Cardiac fibroblast (primary cell): ENCODE data around the gene HES5.
"Not testable (repeated sequence)": the region's sequence is repeated elsewhere in the genome, so short reads cannot be mapped to it uniquely, and the experiment has no call there.

Experiments used
- DNase-seq, 2 donors: peaks; one replicate each; pipeline versions ENCODE4 v3.0.0 to v3.0.0-alpha.2; 2010; ENCODE audit warnings: low read depth in 2 of 2
- H3K4me3 ChIP-seq, 2 donors: replicated peaks in 1 of 2; 1 replicate in 1 of 2; 2 replicates in 1 of 2; pipeline ENCODE4 v1.5.1; 2011; ENCODE audit warnings: low read depth in 2 of 2, low read length in 2 of 2, mild to moderate bottlenecking in 2 of 2, moderate library complexity in 1 of 2
- CTCF ChIP-seq: IDR thresholded peaks from one replicate; pipeline ENCODE4 v1.5.1; 2011; ENCODE audit warnings: low read depth, mild to moderate bottlenecking, low read length, inconsistent platforms

HES5 gene, protein sequence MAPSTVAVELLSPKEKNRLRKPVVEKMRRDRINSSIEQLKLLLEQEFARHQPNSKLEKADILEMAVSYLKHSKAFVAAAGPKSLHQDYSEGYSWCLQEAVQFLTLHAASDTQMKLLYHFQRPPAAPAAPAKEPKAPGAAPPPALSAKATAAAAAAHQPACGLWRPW

GRCh38 chr1:2529784-2530512, at the start of gene HES5:
TSS of gene HES5 (minus strand) at chr1:2530263. CDS start at chr1:2530164, 99 bp downstream.
- no peak within 1 kb of the TSS for H3K4me3 ChIP-seq
- DNase-seq: no peak
- no peak for TF ChIP-seq CTCF

DNA sequence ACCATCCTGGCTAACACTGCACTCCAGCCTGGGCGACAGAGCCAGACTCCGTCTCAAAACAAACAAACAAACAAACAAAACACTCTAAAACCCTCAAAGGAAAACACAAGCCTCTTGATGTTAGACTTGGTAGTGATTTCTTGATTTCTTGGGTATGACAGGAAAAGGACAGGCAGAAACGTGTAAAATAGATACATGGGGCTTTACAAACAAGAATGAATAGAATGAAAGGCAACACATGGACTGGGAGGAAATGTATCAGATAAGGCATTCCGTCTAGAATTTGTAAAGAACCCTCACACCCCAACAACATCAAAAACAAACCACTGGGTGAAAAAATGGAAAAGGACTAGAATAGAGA, 48.7 kb upstream of the HES5 start:
- DNase-seq: no peak
- no peak for TF ChIP-seq CTCF
- H3K4me3 ChIP-seq: no peak overlapping the region

DNA sequence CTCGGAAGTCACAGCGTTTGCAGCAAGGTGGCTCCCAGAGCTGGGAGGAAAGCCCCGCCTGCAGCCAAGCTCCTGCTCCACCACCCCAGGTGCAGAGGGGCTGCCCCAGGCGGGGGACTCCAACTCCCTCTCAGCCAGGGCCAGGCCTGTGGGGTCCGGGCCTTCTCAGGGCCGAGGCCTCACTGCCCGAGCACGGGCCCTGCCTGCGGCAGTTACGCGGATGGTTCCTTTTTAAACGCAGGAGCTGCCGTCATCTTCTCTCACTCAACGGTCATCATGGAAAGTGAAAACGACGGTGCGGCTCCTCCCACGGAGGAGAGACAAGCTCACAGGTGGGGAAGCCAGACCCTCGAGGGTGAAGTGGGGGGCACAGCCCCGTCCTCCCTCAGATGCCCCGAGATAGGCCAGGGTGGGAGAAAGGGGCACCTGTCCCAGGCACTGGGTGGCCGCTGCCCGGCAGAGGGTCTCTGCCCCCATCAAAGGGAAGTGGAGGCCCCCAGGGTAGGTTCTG, 47.6 kb upstream of the HES5 start:
- not testable (repeated sequence) for DNase-seq, H3K4me3 ChIP-seq

- no peak for DNase-seq
- no peak for TF ChIP-seq CTCF
- H3K4me3 ChIP-seq: no peak overlapping the region
Measured at GRCh38 chr1:2575801-2576663, 46.0 kb upstream of the HES5 start.

DNA sequence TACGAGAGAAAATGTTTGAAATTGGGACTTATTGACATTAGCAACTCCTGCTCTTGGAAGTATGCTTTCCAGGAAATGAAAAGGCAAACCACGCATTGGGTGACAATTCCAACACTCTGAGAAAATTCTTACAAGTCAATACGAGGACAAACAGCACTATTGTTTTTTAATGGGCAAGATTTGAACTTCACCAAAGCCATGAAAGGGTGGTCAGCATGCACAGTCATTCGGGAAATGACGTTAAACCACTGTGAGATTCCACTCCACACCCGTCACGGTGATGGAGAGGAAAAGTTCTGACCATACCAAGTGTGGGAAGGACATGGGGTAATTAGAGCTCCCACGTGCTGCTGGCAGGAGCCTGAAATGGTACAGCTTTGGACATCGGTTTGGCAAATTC, 44.3 kb upstream of the HES5 start:
- no peak for TF ChIP-seq CTCF
- peak in 1 of 2 donors; percentile 40 for DNase-seq
- H3K4me3 ChIP-seq: no peak overlapping the region

GRCh38 chr1:2573250-2573920, 43.3 kb upstream of the HES5 start:
- H3K4me3 ChIP-seq: no peak overlapping the region
- DNase-seq: no peak
- TF ChIP-seq CTCF: no peak
